Calu3 (cell line): ENCODE data around the gene MTARC1. TPM values are rescaled to one million over a fixed set of nuclear protein-coding genes. Genes with fewer than 3 reads are reported as not detected.

Source experiments
- BruUV-seq: library from RNA; stranded (reverse); fragments of 400-500 nt; replicated peaks from 2 replicates; lab custom pipeline; 2021; lab: Mats Ljungman, UMichigan
- CTCF ChIA-PET: fragments of 300-600 bp; sonication (Branson Sonifier 250); formaldehyde crosslinking; loops from one replicate; lab custom pipeline; 2022; ENCODE audit warnings: antibody characterized with exemption; lab: Charles Lee
- DNase-seq: peaks from one replicate; pipeline ENCODE4 v3.0.0; 2022
- H3K27ac Mint-ChIP-seq: one replicate; pipeline ENCODE4 v1.8.0; 2022; ENCODE audit warnings: mixed read lengths; ENCODE audit not compliant: unreplicated experiment
- H3K27me3 Mint-ChIP-seq: one replicate; pipeline ENCODE4 v1.8.0; 2022; ENCODE audit warnings: mixed read lengths; ENCODE audit not compliant: unreplicated experiment
- H3K36me3 Mint-ChIP-seq: one replicate; pipeline ENCODE4 v1.8.0; 2022; ENCODE audit warnings: mild to moderate bottlenecking, moderate library complexity, mixed read lengths; ENCODE audit not compliant: insufficient read depth, unreplicated experiment
- H3K4me1 Mint-ChIP-seq: one replicate; pipeline ENCODE4 v1.8.0; 2022; ENCODE audit warnings: mild to moderate bottlenecking, low read depth, mixed read lengths; ENCODE audit not compliant: unreplicated experiment
- H3K4me3 Mint-ChIP-seq: one replicate; pipeline ENCODE4 v1.8.0; 2022; ENCODE audit warnings: mild to moderate bottlenecking, low read depth, moderate library complexity, mixed read lengths; ENCODE audit not compliant: unreplicated experiment
- H3K9me3 Mint-ChIP-seq: one replicate; pipeline ENCODE4 v1.8.0; 2022; ENCODE audit warnings: low read depth, mixed read lengths; ENCODE audit not compliant: unreplicated experiment
- intact Hi-C: fragments of 100-400 bp; cut with micrococcal nuclease; formaldehyde crosslinking; loops from one replicate; pipeline ENCODE4 v1.10.0; 2022; ENCODE audit not compliant: unreplicated experiment
- total RNA-seq: library from RNA; stranded (reverse); gene quantifications from 2 replicates; pipeline ENCODE4 v1.2.3, GENCODE V29; 2022
- TF ChIP-seq, protein P1 (sequence below): fragments of 200-600 bp; IDR thresholded peaks from one replicate; pipeline ENCODE4 v1.8.0; 2022; ENCODE audit warnings: antibody characterized with exemption; ENCODE audit not compliant: unreplicated experiment

Gene MTARC1
- total RNA-seq, 1 experiment from 2014 or later, result 21.3 TPM

DNA sequence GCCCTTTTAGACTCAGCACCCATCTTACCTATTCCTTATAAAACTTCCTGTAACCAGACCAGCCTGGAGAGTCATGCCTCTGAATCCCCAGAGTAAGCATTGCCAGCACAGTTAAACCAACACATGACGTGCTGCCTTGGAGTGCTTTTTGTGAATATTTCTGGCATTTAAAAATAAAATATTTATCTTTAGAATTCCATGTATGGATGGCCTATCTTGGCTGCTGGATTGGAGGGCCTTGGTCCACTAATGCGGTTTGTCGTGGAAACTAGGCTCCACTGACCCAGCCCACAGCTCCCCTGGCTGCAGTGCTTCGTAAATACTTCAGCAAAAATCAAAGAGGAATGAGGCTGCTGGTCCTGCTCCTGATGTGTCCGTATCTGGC, 17.5 kb downstream of the MTARC1 start:
- H3K27me3 Mint-ChIP-seq, result no peaks in the 10 kb centered on the region
- H3K36me3 Mint-ChIP-seq, result no peaks in the 10 kb centered on the region
- intact Hi-C loops, result no loop called here
- H3K4me1 Mint-ChIP-seq, result no peaks in the 10 kb centered on the region
- H3K4me3 Mint-ChIP-seq, result no peak overlapping the region
- H3K27ac Mint-ChIP-seq, result no peak overlapping the region
- no peaks in the 10 kb centered on the region for H3K9me3 Mint-ChIP-seq
- no TSS peak for BruUV-seq
- CTCF ChIA-PET, result no interaction called here
- TF ChIP-seq, protein P1, sequence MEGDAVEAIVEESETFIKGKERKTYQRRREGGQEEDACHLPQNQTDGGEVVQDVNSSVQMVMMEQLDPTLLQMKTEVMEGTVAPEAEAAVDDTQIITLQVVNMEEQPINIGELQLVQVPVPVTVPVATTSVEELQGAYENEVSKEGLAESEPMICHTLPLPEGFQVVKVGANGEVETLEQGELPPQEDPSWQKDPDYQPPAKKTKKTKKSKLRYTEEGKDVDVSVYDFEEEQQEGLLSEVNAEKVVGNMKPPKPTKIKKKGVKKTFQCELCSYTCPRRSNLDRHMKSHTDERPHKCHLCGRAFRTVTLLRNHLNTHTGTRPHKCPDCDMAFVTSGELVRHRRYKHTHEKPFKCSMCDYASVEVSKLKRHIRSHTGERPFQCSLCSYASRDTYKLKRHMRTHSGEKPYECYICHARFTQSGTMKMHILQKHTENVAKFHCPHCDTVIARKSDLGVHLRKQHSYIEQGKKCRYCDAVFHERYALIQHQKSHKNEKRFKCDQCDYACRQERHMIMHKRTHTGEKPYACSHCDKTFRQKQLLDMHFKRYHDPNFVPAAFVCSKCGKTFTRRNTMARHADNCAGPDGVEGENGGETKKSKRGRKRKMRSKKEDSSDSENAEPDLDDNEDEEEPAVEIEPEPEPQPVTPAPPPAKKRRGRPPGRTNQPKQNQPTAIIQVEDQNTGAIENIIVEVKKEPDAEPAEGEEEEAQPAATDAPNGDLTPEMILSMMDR, result no peak
- no peak for DNase-seq

DNA sequence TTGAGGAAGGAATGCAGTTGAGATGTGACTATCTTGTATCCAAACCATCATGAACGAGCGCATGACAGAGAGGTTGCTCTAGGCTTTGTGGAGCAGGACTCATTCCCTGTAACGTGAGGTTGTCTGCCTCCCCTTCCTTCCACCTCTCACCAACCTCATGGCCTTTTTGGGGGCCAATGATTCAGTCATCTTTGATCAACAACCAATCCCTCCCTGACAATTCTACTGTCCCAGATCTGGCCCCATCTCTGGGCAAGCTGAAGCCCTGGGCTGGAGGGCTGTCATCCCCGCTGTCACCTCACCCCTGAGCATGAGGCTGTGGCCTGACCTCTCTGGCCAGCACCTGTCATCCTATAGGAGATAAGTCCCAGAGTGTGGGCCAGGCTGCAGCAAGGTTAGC, 19.7 kb downstream of the MTARC1 start:
- Mint-ChIP-seq H3K36me3 (no peaks in the 10 kb centered on the region), H3K4me1 (no peaks in the 10 kb centered on the region), H3K9me3 (no peaks in the 10 kb centered on the region), H3K27ac (no peak overlapping the region), H3K27me3 (no peaks in the 10 kb centered on the region), H3K4me3 (no peak overlapping the region)
- no peak for DNase-seq
- intact Hi-C loops, result no loop called here
- CTCF ChIA-PET, result no interaction called here
- BruUV-seq, result no TSS peak
- TF ChIP-seq, protein P1, result no peak

DNA sequence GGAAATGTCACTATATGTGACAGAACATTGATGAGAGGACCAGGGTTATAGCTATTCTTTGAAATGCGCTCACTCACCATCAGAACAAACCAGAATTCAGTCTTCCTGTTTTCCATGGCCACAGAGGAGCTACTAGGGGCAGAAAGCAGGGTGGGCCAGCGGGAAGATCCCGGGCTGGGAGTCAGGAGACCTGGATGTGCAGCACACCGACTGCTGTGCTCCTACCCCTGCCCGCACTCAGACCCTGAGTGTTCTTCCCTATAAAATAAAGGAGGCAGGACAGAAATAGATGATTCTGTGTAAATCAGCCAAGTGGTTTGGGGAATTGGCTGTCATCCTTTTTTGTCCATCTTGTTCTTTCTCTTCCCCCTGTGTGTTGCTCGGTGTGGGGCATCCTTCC, 21.0 kb downstream of the MTARC1 start:
- intact Hi-C loops, result no loop called here
- H3K9me3 Mint-ChIP-seq, result no peaks in the 10 kb centered on the region
- TF ChIP-seq, protein P1, result no peak
- CTCF ChIA-PET, result no interaction called here
- H3K36me3 Mint-ChIP-seq, result no peaks in the 10 kb centered on the region
- no peak overlapping the region for H3K27ac Mint-ChIP-seq
- no peaks in the 10 kb centered on the region for H3K4me1 Mint-ChIP-seq
- DNase-seq, result no peak
- H3K4me3 Mint-ChIP-seq, result no peak overlapping the region
- no TSS peak for BruUV-seq
- no peaks in the 10 kb centered on the region for H3K27me3 Mint-ChIP-seq

DNA sequence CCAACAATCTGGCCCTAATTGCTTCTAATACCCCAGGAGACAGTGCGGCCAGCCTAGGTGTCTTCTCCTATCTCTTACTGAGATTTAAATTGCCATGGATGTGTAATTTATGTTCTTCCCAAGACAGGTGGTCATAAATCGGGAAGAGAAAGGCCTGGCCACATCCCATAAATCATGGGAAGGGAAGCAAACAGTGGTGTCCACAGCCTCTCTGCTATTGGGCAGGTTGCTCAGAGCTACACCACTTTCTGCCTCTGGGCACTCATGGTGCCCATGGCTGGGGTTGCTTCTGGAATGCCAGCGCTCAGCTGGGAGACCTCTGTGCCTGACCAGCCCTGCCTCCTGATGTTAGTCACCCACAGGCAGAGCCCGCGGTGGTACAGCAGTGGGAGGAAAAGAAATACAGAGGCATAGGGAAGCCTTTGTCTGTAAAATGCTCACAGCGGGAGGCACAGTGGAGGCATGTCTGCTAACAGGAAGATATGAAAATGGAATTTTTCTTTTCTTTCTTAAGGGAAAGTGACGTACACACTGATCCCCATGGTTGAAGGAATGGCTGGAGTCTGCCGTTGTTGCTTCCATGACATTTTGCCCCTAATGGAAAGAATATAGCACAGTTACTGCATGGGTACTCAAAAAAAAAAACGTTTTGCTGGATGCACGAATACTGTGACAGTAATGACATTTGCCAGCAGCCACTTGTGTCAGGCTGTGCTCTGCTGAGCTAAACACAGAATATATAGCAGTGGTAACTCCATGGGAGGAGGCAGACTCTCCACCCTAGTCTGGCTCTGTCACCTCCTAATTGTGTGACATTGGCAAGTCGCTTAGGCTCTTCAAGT, 21.9 kb downstream of the MTARC1 start:
- no peak for DNase-seq
- TF ChIP-seq, protein P1, result no peak
- no peaks in the 10 kb centered on the region for H3K9me3 Mint-ChIP-seq
- no peak overlapping the region for H3K27ac Mint-ChIP-seq
- no peaks in the 10 kb centered on the region for H3K36me3 Mint-ChIP-seq
- CTCF ChIA-PET, result interaction anchor here (0.7 kb wide), 1 partner anchor 1115 kb away, joined by 3 read pairs; no protein-coding TSS in a partner anchor
- BruUV-seq, result no TSS peak
- H3K4me1 Mint-ChIP-seq, result no peaks in the 10 kb centered on the region
- H3K27me3 Mint-ChIP-seq, result no peaks in the 10 kb centered on the region
- no peak overlapping the region for H3K4me3 Mint-ChIP-seq
- intact Hi-C loops, result no loop called here
